GM12878 (cell line): ENCODE measurements around the gene LIF.

Source experiments
- E2F8 ChIP-seq: fragments of 450-650 bp; IDR thresholded peaks from 2 replicates; pipeline ENCODE4 v1.6.1; 2018; ENCODE audit warnings: mild to moderate bottlenecking, low read depth, moderate library complexity; ENCODE audit not compliant: partially characterized antibody
- RUNX3 ChIP-seq: IDR thresholded peaks from 2 replicates; pipeline ENCODE4 v1.6.1; 2012; ENCODE audit warnings: low read length, inconsistent platforms
- TF ChIP-seq, protein P1 (sequence below): IDR thresholded peaks from 2 replicates; pipeline ENCODE4 v1.6.1; 2011; ENCODE audit warnings: borderline replicate concordance, low read depth, mild to moderate bottlenecking, moderate library complexity, mixed read lengths, low read length; ENCODE audit not compliant: insufficient read depth; ENCODE audit errors: extremely low read length

GRCh38 chr22:30235687-30236170 lies 10.8 kb downstream of the LIF start:
- TF ChIP-seq E2F8 (no peak), RUNX3 (no peak)
- TF ChIP-seq, protein P1, sequence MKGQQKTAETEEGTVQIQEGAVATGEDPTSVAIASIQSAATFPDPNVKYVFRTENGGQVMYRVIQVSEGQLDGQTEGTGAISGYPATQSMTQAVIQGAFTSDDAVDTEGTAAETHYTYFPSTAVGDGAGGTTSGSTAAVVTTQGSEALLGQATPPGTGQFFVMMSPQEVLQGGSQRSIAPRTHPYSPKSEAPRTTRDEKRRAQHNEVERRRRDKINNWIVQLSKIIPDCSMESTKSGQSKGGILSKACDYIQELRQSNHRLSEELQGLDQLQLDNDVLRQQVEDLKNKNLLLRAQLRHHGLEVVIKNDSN = no peak
